ENCODE results near the gene MRPL53. TPM values are rescaled to one million over a fixed set of nuclear protein-coding genes. Genes with fewer than 3 reads are reported as not detected.

The MRPL53 gene
- total and polyA plus RNA-seq, 2 of the 13 experiments (the other 11 are each of a cell fraction or from before 2014, with no cell fraction given): 34.3 to 51.9 TPM

DNA sequence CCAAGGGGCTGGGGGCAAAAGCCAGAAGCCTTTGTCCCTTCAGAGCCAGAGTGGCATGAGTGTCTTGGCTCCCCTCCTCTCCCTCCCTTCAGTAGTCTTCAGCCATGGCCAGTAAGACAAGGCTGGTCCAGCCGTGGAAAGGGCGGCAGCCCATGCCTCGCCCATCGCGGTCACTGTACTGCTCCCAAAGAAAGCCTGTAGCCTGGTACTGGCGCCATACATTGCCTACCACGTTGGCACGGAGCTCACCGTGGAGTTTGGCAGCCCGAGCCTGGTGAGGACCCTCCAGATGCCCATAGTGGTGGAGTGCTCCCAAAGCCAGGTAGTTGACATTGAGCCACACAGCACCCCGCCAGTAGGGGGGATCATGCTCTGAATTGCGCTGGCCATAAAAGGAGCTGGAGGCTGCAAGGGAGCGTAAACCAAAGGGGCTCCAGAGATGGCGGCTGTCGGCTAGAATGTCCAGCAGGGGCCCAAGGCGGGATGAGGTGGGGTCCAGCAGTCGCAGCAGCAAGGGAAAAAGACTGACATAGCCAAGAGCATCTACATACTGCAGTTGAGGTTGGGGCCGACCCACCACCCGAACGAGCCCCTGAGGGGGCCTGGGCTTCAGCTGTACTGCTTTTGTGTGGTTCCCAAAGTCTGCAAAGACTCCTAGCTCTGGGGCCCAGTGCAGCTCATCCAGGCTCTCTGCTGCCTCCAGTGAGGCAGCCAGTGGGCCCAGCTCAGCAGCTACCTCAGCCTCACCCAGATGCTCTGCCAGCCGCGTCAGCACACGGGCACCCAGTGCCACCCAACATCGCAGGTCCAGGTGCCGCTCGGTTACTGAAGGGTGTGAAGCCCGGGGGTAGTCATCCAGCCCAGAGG, 11.1 kb downstream of the MRPL53 start (continued):
- TF ChIP-seq ETS1 (CRISPR knock-in tag; IDR thresholded peaks at IDR 0.05) (no peak), ZC3H4 (CRISPR knock-in tag; IDR thresholded peaks at IDR 0.05; ENCODE audit: borderline replicate concordance) (no peak), ZNF432 (CRISPR knock-in tag; IDR thresholded peaks at IDR 0.05; ENCODE audit: borderline replicate concordance) (no peak), ZNF781 (CRISPR knock-in tag; IDR thresholded peaks at IDR 0.05; ENCODE audit: borderline replicate concordance, not compliant biosample characterization) (no peak), ZSCAN12 (CRISPR knock-in tag; IDR thresholded peaks at IDR 0.05) (no peak), ZNF383 (CRISPR knock-in tag; IDR thresholded peaks at IDR 0.05; ENCODE audit: borderline replicate concordance) (no peak), TP53 (CRISPR knock-in tag; conservative IDR thresholded peaks at IDR 0.05) (no peak), MAZ (IDR thresholded peaks at IDR 0.05; ENCODE audit: borderline replicate concordance, low read depth, low read length) (no peak), MAZ (CRISPR knock-in tag; IDR thresholded peaks at IDR 0.05; ENCODE audit: low read depth) (no peak), ZNF557 (CRISPR knock-in tag; IDR thresholded peaks at IDR 0.05) (no peak), CCDC6 (CRISPR knock-in tag; IDR thresholded peaks at IDR 0.05) (no peak; the same call in 1 of the 2 replicates), HDAC1 (CRISPR knock-in tag; IDR thresholded peaks at IDR 0.05) (no peak), ZSCAN21 (CRISPR knock-in tag; IDR thresholded peaks at IDR 0.05; ENCODE audit: borderline replicate concordance) (no peak), IRF9 (CRISPR knock-in tag; IDR thresholded peaks at IDR 0.05; ENCODE audit: borderline replicate concordance) (no peak), ZNF597 (CRISPR knock-in tag; IDR thresholded peaks at IDR 0.05) (no peak), MXI1 (IDR thresholded peaks at IDR 0.05; ENCODE audit: borderline replicate concordance, low read depth, low read length) (no peak), XBP1 (CRISPR knock-in tag; IDR thresholded peaks at IDR 0.05) (no peak), ZNF232 (CRISPR knock-in tag; IDR thresholded peaks at IDR 0.05; ENCODE audit: borderline replicate concordance) (no peak), ZNF441 (CRISPR knock-in tag; IDR thresholded peaks at IDR 0.05; ENCODE audit: borderline replicate concordance) (no peak)
- TF ChIP-seq, protein P1, sequence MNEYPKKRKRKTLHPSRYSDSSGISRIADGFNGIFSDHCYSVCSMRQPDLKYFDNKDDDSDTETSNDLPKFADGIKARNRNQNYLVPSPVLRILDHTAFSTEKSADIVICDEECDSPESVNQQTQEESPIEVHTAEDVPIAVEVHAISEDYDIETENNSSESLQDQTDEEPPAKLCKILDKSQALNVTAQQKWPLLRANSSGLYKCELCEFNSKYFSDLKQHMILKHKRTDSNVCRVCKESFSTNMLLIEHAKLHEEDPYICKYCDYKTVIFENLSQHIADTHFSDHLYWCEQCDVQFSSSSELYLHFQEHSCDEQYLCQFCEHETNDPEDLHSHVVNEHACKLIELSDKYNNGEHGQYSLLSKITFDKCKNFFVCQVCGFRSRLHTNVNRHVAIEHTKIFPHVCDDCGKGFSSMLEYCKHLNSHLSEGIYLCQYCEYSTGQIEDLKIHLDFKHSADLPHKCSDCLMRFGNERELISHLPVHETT (CRISPR knock-in tag; conservative IDR thresholded peaks at IDR 0.05): no peak
- TF ChIP-seq, protein P2, sequence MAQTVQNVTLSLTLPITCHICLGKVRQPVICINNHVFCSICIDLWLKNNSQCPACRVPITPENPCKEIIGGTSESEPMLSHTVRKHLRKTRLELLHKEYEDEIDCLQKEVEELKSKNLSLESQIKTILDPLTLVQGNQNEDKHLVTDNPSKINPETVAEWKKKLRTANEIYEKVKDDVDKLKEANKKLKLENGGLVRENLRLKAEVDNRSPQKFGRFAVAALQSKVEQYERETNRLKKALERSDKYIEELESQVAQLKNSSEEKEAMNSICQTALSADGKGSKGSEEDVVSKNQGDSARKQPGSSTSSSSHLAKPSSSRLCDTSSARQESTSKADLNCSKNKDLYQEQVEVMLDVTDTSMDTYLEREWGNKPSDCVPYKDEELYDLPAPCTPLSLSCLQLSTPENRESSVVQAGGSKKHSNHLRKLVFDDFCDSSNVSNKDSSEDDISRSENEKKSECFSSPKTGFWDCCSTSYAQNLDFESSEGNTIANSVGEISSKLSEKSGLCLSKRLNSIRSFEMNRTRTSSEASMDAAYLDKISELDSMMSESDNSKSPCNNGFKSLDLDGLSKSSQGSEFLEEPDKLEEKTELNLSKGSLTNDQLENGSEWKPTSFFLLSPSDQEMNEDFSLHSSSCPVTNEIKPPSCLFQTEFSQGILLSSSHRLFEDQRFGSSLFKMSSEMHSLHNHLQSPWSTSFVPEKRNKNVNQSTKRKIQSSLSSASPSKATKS (CRISPR knock-in tag; IDR thresholded peaks at IDR 0.05): no peak
- TF ChIP-seq, protein P3, sequence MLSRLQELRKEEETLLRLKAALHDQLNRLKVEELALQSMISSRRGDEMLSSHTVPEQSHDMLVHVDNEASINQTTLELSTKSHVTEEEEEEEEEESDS (CRISPR knock-in tag; IDR thresholded peaks at IDR 0.05; ENCODE audit: borderline replicate concordance): no peak

Data from HepG2 (cell line).